ENCODE measurements around the gene EXOC2.
"Not testable (repeated sequence)": the region's sequence is repeated elsewhere in the genome, so short reads cannot be mapped to it uniquely, and the experiment has no call there.

Gene EXOC2

GRCh38 chr6:674956-675355 lies 18.0 kb downstream of the EXOC2 start:
- Mint-ChIP-seq H3K4me1 (ENCODE audit: low read depth) (peaks cover 31% of the 10 kb centered on the region), H3K36me3 (peaks cover 13% of the 10 kb centered on the region), H3K4me3 (peak overlapping the region; percentile 44), H3K27me3 (no peaks in the 10 kb centered on the region), H3K9me3 (ENCODE audit: low read depth) (peaks cover 7% of the 10 kb centered on the region), H3K27ac (peak overlapping the region; percentile 77)

GRCh38 chr6:674406-674805 lies 18.5 kb downstream of the EXOC2 start:
- peaks cover 13% of the 10 kb centered on the region for H3K36me3 Mint-ChIP-seq
- H3K4me1 Mint-ChIP-seq (ENCODE audit: low read depth) = peaks cover 26% of the 10 kb centered on the region
- H3K27me3 Mint-ChIP-seq = no peaks in the 10 kb centered on the region
- H3K4me3 Mint-ChIP-seq = no peak overlapping the region
- no peak overlapping the region for H3K27ac Mint-ChIP-seq
- H3K9me3 Mint-ChIP-seq (ENCODE audit: low read depth) = peaks cover 7% of the 10 kb centered on the region

GRCh38 chr6:667253-667927 lies 25.5 kb downstream of the EXOC2 start:
- Mint-ChIP-seq H3K36me3 (peaks cover 30% of the 10 kb centered on the region), H3K27ac (no peak overlapping the region), H3K27me3 (no peaks in the 10 kb centered on the region), H3K4me3 (no peak overlapping the region), H3K4me1 (ENCODE audit: low read depth) (peaks cover 44% of the 10 kb centered on the region), H3K9me3 (ENCODE audit: low read depth) (peaks cover 14% of the 10 kb centered on the region)

DNA sequence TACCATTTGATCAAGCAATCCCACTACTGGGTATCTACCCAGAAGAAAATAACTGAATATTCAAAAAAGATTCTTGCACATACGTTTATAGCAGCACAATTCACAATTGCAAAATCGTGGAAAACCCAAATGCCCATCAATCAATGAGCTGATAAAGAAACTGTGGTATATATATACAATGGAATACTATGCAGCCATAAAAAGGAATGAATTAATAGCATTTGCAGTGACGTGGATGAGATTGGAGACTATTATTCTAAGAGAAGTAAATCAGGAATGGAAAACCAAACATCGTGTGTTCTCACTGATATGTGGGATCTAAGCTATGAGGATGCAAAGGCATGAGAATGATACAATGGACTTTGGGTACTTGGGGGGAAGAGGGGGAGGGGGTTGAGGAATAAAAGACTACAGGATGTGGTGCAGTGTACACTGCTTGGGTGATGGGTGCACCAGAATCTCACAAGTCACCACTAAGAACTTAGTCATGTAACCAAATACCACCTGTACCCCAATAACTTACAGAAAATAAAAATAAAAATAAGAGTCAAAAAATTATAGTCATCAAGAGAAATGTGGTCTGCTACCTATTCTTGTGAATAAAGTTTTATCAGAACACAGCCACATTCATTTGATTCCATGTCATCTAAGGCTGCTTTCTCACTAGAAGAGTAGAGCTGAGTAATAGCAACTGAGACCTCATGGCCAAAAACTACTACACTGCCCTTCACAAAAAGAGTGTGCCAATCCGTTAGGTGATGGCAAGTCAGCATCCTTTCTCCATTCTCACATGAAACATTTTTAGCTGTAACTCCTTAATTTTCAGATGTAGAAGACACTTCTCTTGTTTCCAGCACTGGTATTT lies 27.3 kb downstream of the EXOC2 start:
- Mint-ChIP-seq H3K9me3 (ENCODE audit: low read depth) (peaks cover 9% of the 10 kb centered on the region), H3K27ac (no peak overlapping the region), H3K27me3 (no peaks in the 10 kb centered on the region), H3K4me3 (no peak overlapping the region), H3K4me1 (ENCODE audit: low read depth) (peaks cover 57% of the 10 kb centered on the region), H3K36me3 (peaks cover 24% of the 10 kb centered on the region)

GRCh38 chr6:663788-664187 lies 29.2 kb downstream of the EXOC2 start:
- Mint-ChIP-seq H3K4me1 (ENCODE audit: low read depth) (peaks cover 71% of the 10 kb centered on the region), H3K36me3 (peaks cover 22% of the 10 kb centered on the region)
- H3K27ac Mint-ChIP-seq; H3K9me3 Mint-ChIP-seq (ENCODE audit: low read depth); H3K4me3 Mint-ChIP-seq; H3K27me3 Mint-ChIP-seq: not testable (repeated sequence)

- peaks cover 6% of the 10 kb centered on the region for H3K9me3 Mint-ChIP-seq (ENCODE audit: low read depth)
- H3K4me1 Mint-ChIP-seq (ENCODE audit: low read depth) = peaks cover 62% of the 10 kb centered on the region
- peak overlapping the region; percentile 49 for H3K4me3 Mint-ChIP-seq
- peaks cover 18% of the 10 kb centered on the region for H3K36me3 Mint-ChIP-seq
- H3K27ac Mint-ChIP-seq = peak overlapping the region; percentile 74
- no peaks in the 10 kb centered on the region for H3K27me3 Mint-ChIP-seq
Measured at GRCh38 chr6:659716-660581, 33.0 kb downstream of the EXOC2 start.

DNA sequence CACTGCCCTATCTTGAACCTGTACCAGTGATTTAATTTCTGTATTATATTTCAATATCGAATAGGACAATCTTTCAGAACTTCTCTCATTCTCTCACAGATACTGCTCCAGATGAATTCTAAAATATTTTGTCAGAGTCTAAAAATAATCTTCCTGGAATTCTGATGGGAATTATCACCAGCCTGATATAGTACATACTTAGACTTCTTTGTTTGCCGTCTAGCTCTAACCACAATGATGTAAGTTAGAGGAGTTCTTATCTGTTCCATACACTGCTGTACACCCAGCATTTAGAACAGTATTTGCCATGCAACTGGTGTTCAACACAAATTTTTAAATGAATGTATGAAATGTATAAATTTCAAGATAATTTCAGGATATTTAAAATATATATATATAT lies 34.7 kb downstream of the EXOC2 start:
- H3K9me3 Mint-ChIP-seq (ENCODE audit: low read depth) = peaks cover 3% of the 10 kb centered on the region
- H3K4me3 Mint-ChIP-seq = no peak overlapping the region
- peaks cover 19% of the 10 kb centered on the region for H3K36me3 Mint-ChIP-seq
- peaks cover 50% of the 10 kb centered on the region for H3K4me1 Mint-ChIP-seq (ENCODE audit: low read depth)
- H3K27me3 Mint-ChIP-seq = no peaks in the 10 kb centered on the region
- H3K27ac Mint-ChIP-seq = no peak overlapping the region

- Mint-ChIP-seq H3K36me3 (peaks cover 19% of the 10 kb centered on the region), H3K4me3 (no peak overlapping the region), H3K27ac (peak overlapping the region; percentile 2), H3K9me3 (ENCODE audit: low read depth) (peaks cover 3% of the 10 kb centered on the region), H3K4me1 (ENCODE audit: low read depth) (peaks cover 50% of the 10 kb centered on the region), H3K27me3 (no peaks in the 10 kb centered on the region)
Measured at GRCh38 chr6:657743-658142, 35.2 kb downstream of the EXOC2 start.

DNA sequence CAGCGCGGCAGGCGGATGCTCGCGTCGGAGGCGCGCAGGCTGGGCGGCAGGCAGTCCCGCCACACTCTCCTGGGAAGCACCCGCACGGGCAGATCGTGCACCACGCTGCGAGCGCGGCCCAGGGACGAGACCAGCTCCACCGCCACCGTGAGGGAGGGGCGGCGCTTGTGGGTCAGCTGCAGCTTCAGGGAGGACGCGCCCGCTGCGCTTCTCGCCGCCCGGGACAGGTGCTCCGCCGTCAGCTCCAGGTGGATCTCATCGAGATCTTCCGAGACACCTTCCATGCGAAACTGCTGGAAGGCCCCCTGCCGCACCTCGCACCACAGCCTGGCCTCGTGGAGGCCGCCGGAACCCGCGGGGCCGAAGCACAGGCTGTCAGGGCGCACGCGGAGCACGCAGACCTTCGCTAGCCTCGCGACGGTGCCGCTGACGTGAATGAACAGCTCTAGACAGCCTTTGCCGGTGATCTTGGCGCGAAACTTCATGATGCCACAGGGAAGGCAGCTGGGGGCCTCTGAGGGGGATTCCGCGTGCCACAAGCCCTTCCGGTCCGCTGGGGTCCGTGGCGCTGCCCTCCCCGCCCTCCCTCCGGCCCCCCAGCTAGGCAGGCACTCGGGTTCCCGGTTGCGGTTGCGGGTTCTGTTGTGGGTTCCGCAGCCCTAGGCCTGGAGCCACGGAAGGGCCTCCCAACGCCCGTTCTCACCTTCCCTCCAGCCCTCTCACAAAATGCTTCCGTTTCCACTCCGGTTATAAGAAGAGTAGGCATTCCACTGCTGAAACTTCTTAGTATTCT lies 36.3 kb downstream of the EXOC2 start, which contains the start of gene HUS1B:
Gene HUS1B (minus strand): TSS at position 641 of the 793 bp plus-strand sequence. CDS start 156 bp downstream, at position 485.
- Mint-ChIP-seq H3K27ac (peak within 1 kb of the TSS; percentile 2), H3K36me3 (peaks cover 21% of the 10 kb centered on the region), H3K9me3 (ENCODE audit: low read depth) (peaks cover 3% of the 10 kb centered on the region), H3K4me3 (no peak within 1 kb of the TSS), H3K4me1 (ENCODE audit: low read depth) (peaks cover 41% of the 10 kb centered on the region), H3K27me3 (no peaks in the 10 kb centered on the region)

DNA sequence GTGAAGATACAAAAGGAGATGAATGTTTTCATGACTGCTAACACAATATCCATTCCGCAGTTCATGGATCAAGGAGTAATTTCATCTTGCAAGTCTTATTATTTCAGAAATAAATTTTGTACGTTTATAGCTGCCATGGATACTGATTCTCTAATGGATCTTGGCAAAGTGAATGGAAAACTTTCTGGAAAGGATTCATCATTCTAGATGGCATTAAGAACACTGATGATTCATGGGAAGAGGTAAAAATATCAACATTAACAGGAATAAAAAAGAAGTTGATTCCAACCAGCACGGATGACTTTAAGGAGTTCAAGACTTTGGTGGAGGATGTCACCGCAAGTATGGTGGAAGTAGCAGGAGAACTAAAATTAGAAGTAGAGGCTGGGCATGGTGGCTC lies 38.8 kb downstream of the EXOC2 start:
- no peak overlapping the region for H3K27ac Mint-ChIP-seq
- peaks cover 3% of the 10 kb centered on the region for H3K9me3 Mint-ChIP-seq (ENCODE audit: low read depth)
- H3K27me3 Mint-ChIP-seq = no peaks in the 10 kb centered on the region
- peaks cover 21% of the 10 kb centered on the region for H3K36me3 Mint-ChIP-seq
- peaks cover 18% of the 10 kb centered on the region for H3K4me1 Mint-ChIP-seq (ENCODE audit: low read depth)
- H3K4me3 Mint-ChIP-seq = no peak overlapping the region

DNA sequence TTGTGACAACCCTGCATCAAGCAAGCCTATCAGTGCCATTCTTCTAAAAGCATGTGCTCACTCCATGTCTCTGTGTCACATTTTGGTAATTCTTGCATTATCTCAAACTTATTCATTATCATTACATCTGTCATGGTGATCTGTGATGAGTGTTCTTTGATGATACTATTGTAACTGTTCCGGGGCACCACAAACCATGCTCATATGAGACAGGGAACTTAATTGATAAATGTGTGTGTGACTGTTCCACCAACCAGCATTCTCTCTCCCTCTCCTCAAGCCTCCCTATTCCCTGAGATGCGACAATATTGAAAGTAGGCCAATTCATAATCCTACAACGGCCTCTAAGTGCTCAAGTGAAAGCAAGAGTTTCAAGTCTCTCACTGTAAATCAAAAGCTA lies 40.1 kb downstream of the EXOC2 start:
- no peak overlapping the region for H3K27ac Mint-ChIP-seq
- H3K4me1 Mint-ChIP-seq (ENCODE audit: low read depth) = peaks cover 14% of the 10 kb centered on the region
- no peaks in the 10 kb centered on the region for H3K27me3 Mint-ChIP-seq
- no peak overlapping the region for H3K4me3 Mint-ChIP-seq
- peaks cover 3% of the 10 kb centered on the region for H3K9me3 Mint-ChIP-seq (ENCODE audit: low read depth)
- H3K36me3 Mint-ChIP-seq = peaks cover 18% of the 10 kb centered on the region

- no peak overlapping the region for H3K4me3 Mint-ChIP-seq
- H3K9me3 Mint-ChIP-seq (ENCODE audit: low read depth) = no peaks in the 10 kb centered on the region
- peaks cover 9% of the 10 kb centered on the region for H3K36me3 Mint-ChIP-seq
- H3K27me3 Mint-ChIP-seq = no peaks in the 10 kb centered on the region
- peaks cover 30% of the 10 kb centered on the region for H3K4me1 Mint-ChIP-seq (ENCODE audit: low read depth)
- no peak overlapping the region for H3K27ac Mint-ChIP-seq
Measured at GRCh38 chr6:650098-650497, 42.8 kb downstream of the EXOC2 start.

DNA sequence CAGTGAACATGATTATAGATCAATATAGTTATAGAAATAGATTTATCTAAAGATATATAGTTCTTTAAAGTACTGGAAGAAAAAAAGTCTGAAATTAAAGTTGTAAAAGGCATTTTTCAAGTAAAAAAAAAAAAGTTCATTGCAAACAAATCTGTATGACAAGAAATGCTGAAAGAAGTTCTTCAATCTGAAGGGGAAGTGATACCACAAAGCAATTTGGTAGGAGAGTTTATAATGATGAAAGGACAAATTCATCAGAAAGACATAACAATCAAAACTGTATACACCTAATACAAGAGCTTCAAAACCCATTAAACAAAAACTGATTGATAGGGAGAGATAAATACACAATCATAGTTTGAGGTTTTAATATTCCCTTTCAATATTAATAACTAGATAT lies 50.1 kb downstream of the EXOC2 start:
- H3K4me3 Mint-ChIP-seq = no peak overlapping the region
- H3K36me3 Mint-ChIP-seq = peaks cover 7% of the 10 kb centered on the region
- H3K27me3 Mint-ChIP-seq = no peaks in the 10 kb centered on the region
- no peak overlapping the region for H3K27ac Mint-ChIP-seq
- peaks cover 34% of the 10 kb centered on the region for H3K4me1 Mint-ChIP-seq (ENCODE audit: low read depth)
- H3K9me3 Mint-ChIP-seq (ENCODE audit: low read depth) = no peaks in the 10 kb centered on the region

Data from activated naive CD8-positive, alpha-beta T cell (primary cell).